Calu3 (cell line): Measurements from ENCODE around the gene VANGL1. TPM values are rescaled to one million over a fixed set of nuclear protein-coding genes. Genes with fewer than 3 reads are reported as not detected.

Experiments
- BruUV-seq: library from RNA; stranded (reverse); fragments of 400-500 nt; replicated peaks from 2 replicates; lab custom pipeline; 2021; lab: Mats Ljungman, UMichigan
- CTCF ChIA-PET: fragments of 300-600 bp; sonication (Branson Sonifier 250); formaldehyde crosslinking; loops from one replicate; lab custom pipeline; 2022; ENCODE audit warnings: antibody characterized with exemption; lab: Charles Lee
- DNase-seq: peaks from one replicate; pipeline ENCODE4 v3.0.0; 2022
- H3K27ac Mint-ChIP-seq: one replicate; pipeline ENCODE4 v1.8.0; 2022; ENCODE audit warnings: mixed read lengths; ENCODE audit not compliant: unreplicated experiment
- H3K27me3 Mint-ChIP-seq: one replicate; pipeline ENCODE4 v1.8.0; 2022; ENCODE audit warnings: mixed read lengths; ENCODE audit not compliant: unreplicated experiment
- H3K36me3 Mint-ChIP-seq: one replicate; pipeline ENCODE4 v1.8.0; 2022; ENCODE audit warnings: mild to moderate bottlenecking, moderate library complexity, mixed read lengths; ENCODE audit not compliant: insufficient read depth, unreplicated experiment
- H3K4me1 Mint-ChIP-seq: one replicate; pipeline ENCODE4 v1.8.0; 2022; ENCODE audit warnings: mild to moderate bottlenecking, low read depth, mixed read lengths; ENCODE audit not compliant: unreplicated experiment
- H3K4me3 Mint-ChIP-seq: one replicate; pipeline ENCODE4 v1.8.0; 2022; ENCODE audit warnings: mild to moderate bottlenecking, low read depth, moderate library complexity, mixed read lengths; ENCODE audit not compliant: unreplicated experiment
- H3K9me3 Mint-ChIP-seq: one replicate; pipeline ENCODE4 v1.8.0; 2022; ENCODE audit warnings: low read depth, mixed read lengths; ENCODE audit not compliant: unreplicated experiment
- CTCF ChIP-seq: fragments of 200-600 bp; IDR thresholded peaks from one replicate; pipeline ENCODE4 v1.8.0; 2022; ENCODE audit warnings: antibody characterized with exemption; ENCODE audit not compliant: unreplicated experiment
- intact Hi-C: fragments of 100-400 bp; cut with micrococcal nuclease; formaldehyde crosslinking; loops from one replicate; pipeline ENCODE4 v1.10.0; 2022; ENCODE audit not compliant: unreplicated experiment
- total RNA-seq: library from RNA; stranded (reverse); gene quantifications from 2 replicates; pipeline ENCODE4 v1.2.3, GENCODE V29; 2022

The VANGL1 gene
- total RNA-seq, 1 experiment from 2014 or later, result 22.4 TPM

- intact Hi-C loops, result no loop called here
- H3K27ac Mint-ChIP-seq, result no peak overlapping the region
- CTCF ChIA-PET, result no interaction called here
- no peaks in the 10 kb centered on the region for H3K4me1 Mint-ChIP-seq
- TF ChIP-seq CTCF, result no peak
- no TSS peak for BruUV-seq
- no peak for DNase-seq
- H3K36me3 Mint-ChIP-seq, result peaks cover 8% of the 10 kb centered on the region
- H3K4me3 Mint-ChIP-seq, result no peak overlapping the region
- no peaks in the 10 kb centered on the region for H3K9me3 Mint-ChIP-seq
- no peaks in the 10 kb centered on the region for H3K27me3 Mint-ChIP-seq
Observed at GRCh38 chr1:115648717-115649691, 7.2 kb downstream of the VANGL1 start.

- H3K4me3 Mint-ChIP-seq, result no peak overlapping the region
- peaks cover 18% of the 10 kb centered on the region for H3K36me3 Mint-ChIP-seq
- no peak overlapping the region for H3K27ac Mint-ChIP-seq
- BruUV-seq, result no TSS peak
- intact Hi-C loops, result no loop called here
- peaks cover 4% of the 10 kb centered on the region for H3K4me1 Mint-ChIP-seq
- TF ChIP-seq CTCF, result no peak
- no peaks in the 10 kb centered on the region for H3K27me3 Mint-ChIP-seq
- H3K9me3 Mint-ChIP-seq, result no peaks in the 10 kb centered on the region
- CTCF ChIA-PET, result no interaction called here
- no peak for DNase-seq
Observed at GRCh38 chr1:115649964-115650363, 8.2 kb downstream of the VANGL1 start.

GRCh38 chr1:115650961-115651360 is 9.2 kb downstream of the VANGL1 start:
- Mint-ChIP-seq H3K4me3 (no peak overlapping the region), H3K36me3 (peaks cover 19% of the 10 kb centered on the region), H3K27ac (no peak overlapping the region), H3K9me3 (no peaks in the 10 kb centered on the region), H3K4me1 (peaks cover 8% of the 10 kb centered on the region), H3K27me3 (no peaks in the 10 kb centered on the region)
- intact Hi-C loops, result no loop called here
- no TSS peak for BruUV-seq
- CTCF ChIA-PET, result no interaction called here
- TF ChIP-seq CTCF, result no peak
- DNase-seq, result no peak

- H3K36me3 Mint-ChIP-seq, result peaks cover 19% of the 10 kb centered on the region
- no TSS peak for BruUV-seq
- intact Hi-C loops, result no loop called here
- no peak for DNase-seq
- CTCF ChIA-PET, result no interaction called here
- no peak overlapping the region for H3K27ac Mint-ChIP-seq
- no peak overlapping the region for H3K4me3 Mint-ChIP-seq
- peaks cover 8% of the 10 kb centered on the region for H3K4me1 Mint-ChIP-seq
- no peaks in the 10 kb centered on the region for H3K27me3 Mint-ChIP-seq
- no peaks in the 10 kb centered on the region for H3K9me3 Mint-ChIP-seq
- no peak for TF ChIP-seq CTCF
Observed at GRCh38 chr1:115651391-115651790, 9.6 kb downstream of the VANGL1 start.
